HG02588 (cell line): ENCODE measurements around the gene KCTD1.

ENCODE experiments used
- ATAC-seq: cut with Tn5 transposase; IDR thresholded peaks from one replicate; pipeline ENCODE4 v1.9.1; 2021; ENCODE audit warnings: mild to moderate bottlenecking, moderate library complexity; ENCODE audit not compliant: unreplicated experiment

Gene KCTD1

DNA sequence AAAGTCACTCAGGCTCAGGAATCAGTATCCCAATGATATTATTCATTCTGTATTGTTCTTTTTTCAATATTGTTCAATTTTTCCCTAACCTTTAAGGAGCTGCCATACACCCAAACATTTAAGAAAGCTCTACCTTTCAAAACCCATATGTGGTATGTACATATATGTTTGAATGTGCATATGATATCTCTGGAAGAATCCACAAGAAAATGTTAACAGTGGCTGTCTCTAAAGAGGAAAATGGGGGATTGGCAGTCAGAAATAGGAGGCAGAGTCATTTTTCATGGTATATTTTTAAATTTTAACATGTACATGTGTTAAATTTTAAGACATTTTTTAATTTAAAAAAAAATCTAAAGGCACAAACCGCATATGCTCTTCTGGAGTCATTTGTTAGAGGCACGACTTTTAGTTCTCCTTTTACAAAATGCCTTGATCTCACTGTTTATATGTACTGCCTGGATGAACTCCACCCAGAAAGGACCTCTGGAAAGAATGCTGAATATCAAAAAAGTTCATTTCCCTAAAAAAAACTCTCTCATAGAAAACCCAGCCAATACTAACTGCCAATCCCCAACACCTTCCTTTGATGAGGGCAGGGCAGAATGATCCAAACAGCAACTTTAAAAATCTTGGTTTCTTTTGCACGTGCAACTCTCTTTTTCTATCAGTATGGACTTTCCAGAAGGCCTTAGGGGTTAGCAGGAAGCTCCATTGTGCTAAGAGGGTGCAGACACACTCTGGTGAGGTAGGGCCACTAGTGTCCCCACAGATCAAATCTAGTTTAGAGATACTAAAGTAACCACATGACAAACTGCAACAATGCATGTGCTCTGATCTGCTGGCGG, 23.6 kb downstream of the KCTD1 start:
- ATAC-seq = no peak

DNA sequence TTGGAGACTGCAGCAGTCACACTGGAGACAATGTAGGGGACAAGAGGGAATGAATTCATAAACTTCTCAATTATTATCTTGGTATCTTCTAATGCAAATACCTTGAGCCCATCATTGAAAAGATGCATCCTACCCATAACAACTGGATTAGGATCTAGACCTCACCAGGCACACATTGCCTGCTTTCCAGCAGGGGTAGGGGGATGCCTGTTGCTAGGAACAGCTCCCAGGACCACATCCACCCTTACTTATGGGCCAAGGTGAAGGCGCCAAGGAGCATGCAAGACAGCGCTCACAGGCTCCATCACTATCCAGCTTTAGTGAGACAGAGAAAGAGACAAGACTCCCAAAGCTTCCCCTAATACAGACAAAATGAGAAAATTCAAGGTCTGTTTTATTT, 24.4 kb downstream of the KCTD1 start:
- no peak for ATAC-seq

DNA sequence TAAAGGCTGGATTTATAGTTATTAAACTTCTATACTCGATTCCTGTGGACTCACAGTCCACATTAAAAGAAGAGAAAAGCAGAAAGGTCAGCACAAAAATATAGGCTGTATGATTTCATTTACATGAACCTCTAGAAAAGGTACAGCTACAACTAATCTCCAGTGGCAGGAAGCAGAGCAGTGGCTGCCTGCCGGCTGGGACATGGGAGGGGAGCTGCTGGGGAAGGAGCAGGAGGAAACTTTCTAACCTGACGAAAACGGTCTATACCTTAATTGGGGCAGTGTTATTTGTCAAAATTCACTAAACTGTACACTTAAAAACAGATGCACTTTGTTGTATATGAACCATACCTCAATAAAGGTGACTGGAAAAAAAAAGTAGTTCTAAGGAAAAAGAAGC, 26.7 kb downstream of the KCTD1 start:
- ATAC-seq = no peak

- no peak for ATAC-seq
Observed at GRCh38 chr18:26520974-26521373, 27.4 kb downstream of the KCTD1 start.

GRCh38 chr18:26519114-26519513, 29.2 kb downstream of the KCTD1 start:
- no peak for ATAC-seq

GRCh38 chr18:26516964-26517363, 31.4 kb downstream of the KCTD1 start:
- no peak for ATAC-seq

DNA sequence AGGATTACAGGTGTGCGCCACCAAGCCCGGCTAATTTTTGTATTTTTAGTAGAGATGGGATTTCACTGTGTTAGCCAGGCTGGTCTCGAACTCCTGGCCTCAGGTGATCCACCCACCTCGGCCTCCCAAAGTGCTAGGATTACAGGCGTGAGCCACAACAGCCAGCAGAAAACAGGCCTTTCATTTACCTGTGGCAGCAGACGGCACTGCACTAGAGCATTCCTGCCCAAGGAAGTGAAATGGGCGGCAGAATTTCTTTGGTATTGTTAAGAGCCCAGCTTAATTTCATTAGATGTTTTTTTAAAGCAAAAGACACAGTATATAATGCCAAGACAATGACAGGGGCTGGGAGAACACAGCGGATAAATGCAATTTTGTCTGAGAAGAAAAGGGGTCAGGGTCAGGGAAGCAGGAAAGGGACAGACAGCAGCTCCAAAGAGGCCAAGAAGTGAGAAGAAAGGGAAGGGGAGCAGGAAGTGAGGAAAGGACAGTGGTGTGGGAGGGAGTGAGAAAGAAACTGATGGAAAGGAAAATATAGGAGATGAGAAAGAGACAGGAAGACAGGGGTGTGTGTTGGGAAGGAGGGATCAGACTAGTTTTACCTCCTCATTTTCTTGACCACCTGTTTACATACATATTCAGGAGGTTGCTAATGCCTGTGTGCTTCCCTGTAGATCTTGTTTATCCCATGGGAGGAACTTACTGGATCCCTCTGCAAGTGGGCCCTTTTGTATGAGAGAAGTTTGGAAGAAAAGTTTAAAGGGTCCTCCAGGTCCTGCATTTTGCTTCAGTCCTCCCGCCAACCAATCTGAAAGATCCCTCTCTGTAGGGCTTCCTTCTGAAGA, 32.5 kb downstream of the KCTD1 start:
- no peak for ATAC-seq

DNA sequence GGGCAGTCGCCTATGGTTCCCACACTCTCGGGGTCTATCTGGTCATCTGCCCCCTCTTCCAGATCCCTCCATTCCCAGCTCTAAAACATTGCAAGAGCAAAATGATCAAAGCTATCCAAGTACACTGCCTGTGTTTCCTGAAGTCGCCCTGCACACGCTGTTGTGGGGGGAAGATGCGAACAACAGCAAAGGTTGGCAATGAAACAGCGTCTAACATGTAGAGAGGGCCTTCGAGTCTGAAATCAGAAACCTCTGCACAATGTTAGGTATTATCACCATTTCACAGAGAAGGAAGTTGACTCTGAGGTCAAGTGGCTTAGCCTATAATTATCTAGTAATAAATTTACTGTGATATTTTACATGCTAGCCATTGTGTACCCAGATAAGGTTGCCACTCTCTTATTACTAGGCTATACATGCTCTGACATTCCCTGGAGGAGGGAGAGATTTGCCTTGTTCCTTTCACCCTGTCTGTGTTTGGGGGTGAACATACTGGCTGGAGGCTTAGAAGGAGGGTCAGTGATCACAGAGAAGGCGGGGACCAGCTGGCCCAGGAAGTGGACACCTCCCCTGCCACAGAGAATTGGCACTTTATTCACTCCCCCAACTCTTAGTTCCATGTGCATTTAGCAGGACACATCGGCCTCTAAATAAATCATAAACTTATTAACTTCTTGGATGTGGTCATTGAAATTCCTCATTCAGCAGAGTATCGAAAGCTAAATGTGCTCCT, 36.8 kb downstream of the KCTD1 start:
- ATAC-seq = no peak

DNA sequence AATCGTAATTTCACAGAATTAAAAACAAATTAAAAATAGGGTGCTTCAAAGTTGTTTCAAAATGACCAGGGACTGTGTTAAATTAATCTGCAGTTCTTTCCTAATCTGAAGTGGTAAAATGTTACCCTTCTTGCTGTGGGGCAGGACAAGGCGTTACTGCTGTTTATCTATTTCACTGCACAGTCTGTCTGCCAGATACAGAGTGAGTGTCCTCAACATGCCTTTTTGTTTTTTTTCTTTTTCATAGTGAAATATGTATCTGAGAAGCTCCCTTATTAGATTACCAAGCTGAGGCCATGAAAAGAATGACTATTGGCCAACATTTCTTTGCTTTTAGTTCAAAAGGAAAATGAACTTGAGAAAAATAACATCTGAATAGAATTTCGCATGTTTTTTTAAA, 38.0 kb downstream of the KCTD1 start:
- ATAC-seq = no peak

GRCh38 chr18:26506012-26506411, 42.3 kb downstream of the KCTD1 start:
- no peak for ATAC-seq

- ATAC-seq = no peak
Observed at GRCh38 chr18:26504831-26505230, 43.5 kb downstream of the KCTD1 start.

DNA sequence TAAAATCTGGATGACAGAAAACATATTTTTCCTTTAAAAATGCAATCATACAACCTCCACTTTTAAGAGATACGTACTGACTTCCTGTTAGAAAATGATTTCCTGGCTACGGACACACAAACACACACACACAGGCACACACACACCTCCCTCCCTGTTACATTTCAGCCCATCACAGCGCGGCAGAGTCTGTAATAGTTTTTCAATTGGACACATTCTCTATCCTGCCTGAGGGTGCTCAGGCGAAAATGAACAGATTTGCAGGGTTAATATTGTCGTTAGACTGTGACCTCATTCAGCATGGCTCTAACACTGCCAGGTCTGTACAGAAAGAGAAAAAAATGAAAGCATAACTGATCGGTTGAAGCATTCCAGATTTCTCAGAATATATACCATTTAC, 45.0 kb downstream of the KCTD1 start:
- no peak for ATAC-seq

GRCh38 chr18:26502823-26503222, 45.5 kb downstream of the KCTD1 start:
- no peak for ATAC-seq

DNA sequence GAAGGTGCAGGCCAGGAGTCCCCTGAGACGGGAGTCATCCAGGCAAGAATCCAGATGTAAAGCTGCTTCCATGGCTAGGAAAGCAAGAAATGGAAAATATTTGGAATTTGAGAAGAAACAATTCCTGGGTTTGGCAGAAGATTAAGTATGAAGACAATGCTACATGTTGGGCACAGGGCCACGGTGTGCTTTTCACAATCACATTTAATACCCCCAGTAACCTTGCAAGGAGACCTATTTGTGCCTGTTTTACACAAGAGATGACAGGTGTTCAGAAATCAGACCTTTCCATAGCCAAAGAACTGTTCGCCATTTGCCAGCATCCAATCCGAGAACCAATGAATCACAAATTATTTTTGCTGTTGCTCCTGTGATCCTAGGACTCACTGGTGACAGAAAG, 50.5 kb downstream of the KCTD1 start:
- no peak for ATAC-seq

DNA sequence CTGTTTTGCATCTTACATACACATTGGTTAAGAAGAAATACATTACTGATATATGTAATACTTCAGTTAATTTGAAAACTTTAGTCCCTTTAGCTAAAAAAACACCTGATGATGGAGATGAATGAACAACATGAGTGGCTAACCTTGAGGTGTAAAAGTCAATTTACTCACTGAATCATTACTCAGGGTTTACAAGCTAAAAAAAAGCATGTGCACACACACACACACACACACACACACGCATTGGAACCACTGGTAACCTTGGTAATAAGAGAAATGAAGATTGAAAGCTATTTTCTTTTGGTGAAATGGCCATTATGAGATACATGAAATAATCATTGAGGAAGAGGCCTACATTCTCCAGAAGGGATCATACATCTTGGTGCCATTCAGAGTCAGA, 51.8 kb downstream of the KCTD1 start:
- ATAC-seq = no peak

- ATAC-seq = no peak
Observed at GRCh38 chr18:26495287-26495686, 53.1 kb downstream of the KCTD1 start.

DNA sequence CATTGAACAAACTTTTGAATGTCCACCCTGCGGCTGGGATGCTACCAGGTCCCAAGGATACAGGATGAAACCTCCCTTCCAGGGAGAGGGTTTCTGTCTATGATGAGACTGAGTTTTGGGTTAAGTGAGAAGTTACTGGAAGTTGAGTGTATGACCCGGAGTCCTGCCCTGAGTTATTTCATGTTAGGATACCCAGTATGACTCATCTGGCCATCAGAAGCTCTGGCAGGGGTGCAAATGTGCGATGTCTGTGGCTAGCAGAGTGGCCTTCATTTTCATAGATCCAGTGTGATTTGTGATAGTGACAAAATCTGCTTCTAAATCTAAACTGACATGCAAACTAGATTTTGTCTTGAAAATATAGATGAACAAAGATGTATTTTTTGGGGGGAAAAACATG, 55.3 kb downstream of the KCTD1 start:
- ATAC-seq = no peak

DNA sequence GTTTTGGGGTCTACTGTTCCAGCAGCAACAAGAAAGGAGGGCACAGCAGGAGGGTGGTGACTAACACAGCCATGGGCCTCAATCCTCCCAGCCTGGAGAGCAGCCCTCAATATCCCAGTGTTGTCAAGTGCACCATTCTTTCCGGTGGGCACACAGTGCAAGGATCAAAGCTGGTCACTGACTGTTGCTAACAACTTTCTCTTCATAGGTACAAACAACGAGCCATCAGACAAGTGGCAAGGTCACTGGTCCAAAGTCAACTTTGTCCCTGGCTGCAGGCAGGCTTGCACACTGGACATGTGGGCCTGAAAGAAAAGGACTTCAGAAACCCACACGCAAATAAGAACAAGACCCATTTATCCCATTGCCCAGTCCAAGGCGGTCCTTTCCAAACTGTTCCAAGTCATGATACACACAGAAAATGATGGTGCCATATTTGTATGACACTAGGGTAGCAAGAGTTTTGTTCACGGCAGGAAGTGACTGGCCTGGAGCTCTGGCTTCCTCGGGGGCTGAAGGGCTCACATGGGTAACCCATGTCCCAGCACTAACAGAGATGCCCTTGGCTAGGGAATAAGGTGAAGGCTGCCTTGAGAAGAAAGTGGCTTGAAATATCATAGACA, 57.0 kb downstream of the KCTD1 start:
- no peak for ATAC-seq

- no peak for ATAC-seq
Observed at GRCh38 chr18:26489881-26490280, 58.5 kb downstream of the KCTD1 start.

GRCh38 chr18:26489191-26489590, 59.2 kb downstream of the KCTD1 start:
- no peak for ATAC-seq

GRCh38 chr18:26488417-26489009, 59.8 kb downstream of the KCTD1 start:
- ATAC-seq = no peak
